ENCODE data around the gene ZNHIT2. TPM values are rescaled to one million over a fixed set of nuclear protein-coding genes. Genes with fewer than 3 reads are reported as not detected.

ZNHIT2 gene
- total RNA-seq, 6 experiments from 2014 or later: 4.9 to 15.7 (median 6.2) TPM

DNA sequence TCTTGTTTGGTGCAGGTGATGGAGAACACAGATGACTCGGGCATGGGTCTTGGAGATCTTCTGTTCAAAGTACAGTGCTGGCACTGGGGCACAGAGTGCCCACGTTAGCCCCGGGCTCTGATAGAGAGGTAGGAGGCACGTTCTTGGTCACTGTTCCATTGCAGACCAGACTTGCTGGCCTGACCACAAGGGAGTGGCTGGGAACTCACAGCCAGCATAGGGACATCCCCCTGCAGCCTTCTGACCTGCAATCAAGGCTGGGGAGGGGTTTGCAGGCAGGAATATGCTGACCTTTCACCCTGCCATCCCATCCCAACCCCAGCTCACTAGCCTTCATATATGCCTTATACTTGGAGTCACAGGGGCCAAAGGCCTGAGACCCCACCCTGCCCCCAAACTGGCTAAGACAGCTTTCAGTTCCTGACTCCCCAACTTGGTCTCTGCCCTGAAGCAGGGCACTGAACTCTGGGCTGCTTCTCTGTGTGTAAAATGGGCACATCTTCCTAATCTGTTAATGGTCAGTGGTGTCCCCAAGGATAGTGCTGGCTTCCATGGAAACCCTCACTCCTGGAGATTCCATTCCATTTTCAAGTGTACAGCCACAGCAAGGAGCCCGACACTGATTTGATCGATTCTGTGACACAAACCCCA, 9.2 kb upstream of the ZNHIT2 start:
- peaks cover 11 to 70% (median 28%) of the 10 kb centered on the region in 4 donors for H3K36me3 ChIP-seq
- intact Hi-C loops (cut with DNase I): loop anchor here in 1 of 2 donors (10.0 kb wide), 1 partner anchor 58 kb away; the partner anchor contains the start of gene CAPN1
- H3K27ac ChIP-seq: no peak overlapping the region

DNA sequence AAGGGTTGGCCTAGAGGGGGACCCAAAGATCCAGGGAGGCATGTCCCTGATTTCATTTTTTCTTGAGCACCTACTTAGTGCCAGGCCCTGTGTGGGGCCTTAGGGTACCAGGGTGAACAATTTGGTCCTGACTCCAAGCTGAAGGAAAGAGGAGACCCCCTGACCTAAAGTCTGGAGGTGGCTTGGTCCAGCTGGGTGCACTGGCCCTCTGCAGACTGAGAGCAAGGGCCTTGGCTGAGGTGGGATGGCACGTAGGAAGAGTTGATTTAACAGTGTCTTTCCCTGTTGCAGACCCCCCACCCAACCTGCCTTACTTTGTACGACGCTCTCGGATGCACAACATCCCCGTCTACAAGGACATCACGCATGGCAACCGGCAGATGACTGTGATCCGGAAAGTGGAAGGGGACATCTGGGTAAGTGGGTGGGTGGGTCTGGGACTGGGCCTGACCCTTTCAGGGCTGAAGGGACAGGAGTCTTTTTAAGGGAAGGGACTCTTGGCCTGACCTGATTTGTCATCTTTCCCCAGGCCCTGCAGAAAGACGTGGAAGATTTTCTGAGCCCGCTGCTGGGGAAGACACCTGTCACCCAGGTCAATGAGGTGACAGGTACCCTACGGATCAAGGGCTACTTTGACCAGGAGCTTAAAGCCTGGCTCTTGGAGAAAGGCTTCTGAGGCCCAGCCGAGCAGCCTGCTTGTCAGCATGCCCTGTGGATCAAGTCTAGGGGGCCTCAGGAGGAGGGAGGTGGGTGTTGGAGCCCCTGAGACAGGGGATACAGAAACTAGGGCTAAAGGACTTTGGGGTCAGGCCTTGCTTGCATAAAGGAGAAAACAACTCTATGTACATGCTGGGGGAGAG, 7.9 kb upstream of the ZNHIT2 start:
- H3K4me3 ChIP-seq: no peak overlapping the region
- H3K27ac ChIP-seq: no peak overlapping the region
- peaks cover 9 to 64% (median 25%) of the 10 kb centered on the region in 4 donors for H3K36me3 ChIP-seq
- H3K4me1 ChIP-seq: peaks cover 0 to 11% (median 4%) of the 10 kb centered on the region in 4 donors
- TF ChIP-seq, protein P1, sequence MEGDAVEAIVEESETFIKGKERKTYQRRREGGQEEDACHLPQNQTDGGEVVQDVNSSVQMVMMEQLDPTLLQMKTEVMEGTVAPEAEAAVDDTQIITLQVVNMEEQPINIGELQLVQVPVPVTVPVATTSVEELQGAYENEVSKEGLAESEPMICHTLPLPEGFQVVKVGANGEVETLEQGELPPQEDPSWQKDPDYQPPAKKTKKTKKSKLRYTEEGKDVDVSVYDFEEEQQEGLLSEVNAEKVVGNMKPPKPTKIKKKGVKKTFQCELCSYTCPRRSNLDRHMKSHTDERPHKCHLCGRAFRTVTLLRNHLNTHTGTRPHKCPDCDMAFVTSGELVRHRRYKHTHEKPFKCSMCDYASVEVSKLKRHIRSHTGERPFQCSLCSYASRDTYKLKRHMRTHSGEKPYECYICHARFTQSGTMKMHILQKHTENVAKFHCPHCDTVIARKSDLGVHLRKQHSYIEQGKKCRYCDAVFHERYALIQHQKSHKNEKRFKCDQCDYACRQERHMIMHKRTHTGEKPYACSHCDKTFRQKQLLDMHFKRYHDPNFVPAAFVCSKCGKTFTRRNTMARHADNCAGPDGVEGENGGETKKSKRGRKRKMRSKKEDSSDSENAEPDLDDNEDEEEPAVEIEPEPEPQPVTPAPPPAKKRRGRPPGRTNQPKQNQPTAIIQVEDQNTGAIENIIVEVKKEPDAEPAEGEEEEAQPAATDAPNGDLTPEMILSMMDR (IDR thresholded peaks at IDR 0.05): no peak
- TF ChIP-seq POLR2A (IDR thresholded peaks at IDR 0.05): no peak
- DNase-seq (peak in 1 of 3 donors; percentile 31), ATAC-seq (no peak)
- no peaks in the 10 kb centered on the region for H3K27me3 ChIP-seq
- intact Hi-C loops (cut with DNase I): loop anchor here in 1 of 2 donors (10.0 kb wide), 1 partner anchor 59 kb away; the partner anchor contains the start of gene CAPN1
- H3K9me3 ChIP-seq: no peaks in the 10 kb centered on the region
- WGBS (ENCODE audit: insufficient coverage, low coverage, low lambda C conversion rate, missing lambda C conversion rate): 81% methylated on average over 9 of the region's 12 CpGs

More for the DNA sequence above, 9.2 kb upstream of the ZNHIT2 start:
- no peak for ATAC-seq
- H3K4me1 ChIP-seq: peaks cover 0 to 6% (median 0%) of the 10 kb centered on the region in 4 donors
- WGBS (ENCODE audit: insufficient coverage, low coverage, low lambda C conversion rate, missing lambda C conversion rate): 56% methylated on average over 6 of the region's 6 CpGs
- TF ChIP-seq POLR2A (IDR thresholded peaks at IDR 0.05): no peak
- TF ChIP-seq, protein P1 (IDR thresholded peaks at IDR 0.05): no peak
- H3K9me3 ChIP-seq: no peaks in the 10 kb centered on the region
- H3K4me3 ChIP-seq: no peak overlapping the region
- H3K27me3 ChIP-seq: no peaks in the 10 kb centered on the region
- peak in 1 of 3 donors; percentile 21 for DNase-seq

DNA sequence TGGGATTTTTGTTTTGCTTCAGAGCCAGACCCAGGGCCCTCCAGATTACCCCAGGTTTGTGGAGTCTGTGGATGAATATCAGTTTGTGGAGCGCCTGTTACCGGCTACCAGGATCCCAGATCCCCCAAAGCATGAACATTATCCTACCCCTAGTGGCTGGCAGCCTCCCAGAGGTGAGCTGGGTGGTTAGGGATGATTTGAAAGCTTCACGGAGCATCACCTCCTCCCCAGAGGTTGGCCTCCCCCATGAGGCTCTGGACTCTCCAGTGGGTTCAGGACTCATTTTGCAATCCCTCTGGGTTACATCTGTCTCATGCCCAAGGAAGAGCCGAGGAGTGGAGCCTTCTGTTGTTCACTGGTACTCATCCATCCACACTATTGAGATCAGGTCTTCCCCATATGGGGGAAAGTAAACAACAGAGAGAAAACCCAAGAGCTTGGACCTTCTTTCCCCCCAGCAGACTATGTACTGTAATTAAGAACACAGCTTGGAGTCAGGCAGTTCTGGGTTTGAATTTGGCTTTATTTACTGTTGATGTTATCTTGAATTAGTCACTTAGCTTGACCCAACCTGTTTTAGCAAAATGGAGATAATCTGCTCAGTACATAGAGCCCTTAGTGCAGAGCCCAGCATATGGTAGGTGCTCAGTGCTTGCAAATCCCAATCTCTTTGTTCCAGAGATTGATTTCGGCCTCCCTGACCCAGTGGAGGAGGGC, 7.1 kb upstream of the ZNHIT2 start:
- ATAC-seq (no peak), DNase-seq (peak in 1 of 3 donors; percentile 10)
- Histone ChIP-seq H3K4me1 (peaks cover 0 to 11% (median 4%) of the 10 kb centered on the region in 4 donors), H3K9me3 (no peaks in the 10 kb centered on the region), H3K4me3 (no peak overlapping the region), H3K27ac (no peak overlapping the region), H3K27me3 (no peaks in the 10 kb centered on the region), H3K36me3 (peaks cover 12 to 64% (median 25%) of the 10 kb centered on the region in 4 donors)
- WGBS (ENCODE audit: insufficient coverage, low coverage, low lambda C conversion rate, missing lambda C conversion rate): 91% methylated on average over 4 of the region's 5 CpGs
- TF ChIP-seq POLR2A (IDR thresholded peaks at IDR 0.05): no peak
- TF ChIP-seq, protein P1 (IDR thresholded peaks at IDR 0.05): no peak
- intact Hi-C loops (cut with DNase I): loop anchor here (5.0 to 10.0 kb wide), 2 partner anchors 58 to 60 kb away; partner anchors contain the start of gene CAPN1 (in 2 of the 2)
